ENCODE data around the gene CELF2.

The CELF2 gene

DNA sequence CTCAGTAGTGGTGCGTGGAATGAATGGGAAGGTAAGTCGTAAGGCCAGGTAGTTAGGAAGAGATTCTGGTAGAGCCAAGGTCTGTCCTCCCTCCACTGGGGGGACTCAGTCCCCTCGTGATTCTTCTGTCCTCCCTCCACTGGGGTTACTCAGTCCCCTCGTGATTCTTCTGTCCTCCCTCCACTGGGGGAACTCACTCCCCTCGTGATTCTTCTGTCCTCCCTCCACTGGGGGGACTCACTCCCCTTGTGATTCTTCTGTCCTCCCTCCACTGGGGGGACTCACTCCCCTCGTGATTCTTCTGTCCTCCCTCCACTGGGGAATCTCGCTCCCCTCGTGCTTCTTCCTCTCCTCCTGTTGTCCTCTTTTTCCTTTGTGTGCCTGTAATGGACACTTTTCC lies 125.1 kb downstream of the CELF2 start:
- no peak for DNase-seq (ENCODE audit: low read depth)
- no peak overlapping the region for H3K4me3 ChIP-seq (ENCODE audit: low read length)
- TF ChIP-seq CTCF (IDR thresholded peaks at IDR 0.05; ENCODE audit: insufficient read depth, low read depth, low read length, missing control alignments): no peak

- DNase-seq (ENCODE audit: low read depth): no peak
- no peak overlapping the region for H3K4me3 ChIP-seq (ENCODE audit: low read length)
- no peak for TF ChIP-seq CTCF (IDR thresholded peaks at IDR 0.05; ENCODE audit: insufficient read depth, low read depth, low read length, missing control alignments)
Observed at GRCh38 chr10:11143242-11143641, 125.6 kb downstream of the CELF2 start.

DNA sequence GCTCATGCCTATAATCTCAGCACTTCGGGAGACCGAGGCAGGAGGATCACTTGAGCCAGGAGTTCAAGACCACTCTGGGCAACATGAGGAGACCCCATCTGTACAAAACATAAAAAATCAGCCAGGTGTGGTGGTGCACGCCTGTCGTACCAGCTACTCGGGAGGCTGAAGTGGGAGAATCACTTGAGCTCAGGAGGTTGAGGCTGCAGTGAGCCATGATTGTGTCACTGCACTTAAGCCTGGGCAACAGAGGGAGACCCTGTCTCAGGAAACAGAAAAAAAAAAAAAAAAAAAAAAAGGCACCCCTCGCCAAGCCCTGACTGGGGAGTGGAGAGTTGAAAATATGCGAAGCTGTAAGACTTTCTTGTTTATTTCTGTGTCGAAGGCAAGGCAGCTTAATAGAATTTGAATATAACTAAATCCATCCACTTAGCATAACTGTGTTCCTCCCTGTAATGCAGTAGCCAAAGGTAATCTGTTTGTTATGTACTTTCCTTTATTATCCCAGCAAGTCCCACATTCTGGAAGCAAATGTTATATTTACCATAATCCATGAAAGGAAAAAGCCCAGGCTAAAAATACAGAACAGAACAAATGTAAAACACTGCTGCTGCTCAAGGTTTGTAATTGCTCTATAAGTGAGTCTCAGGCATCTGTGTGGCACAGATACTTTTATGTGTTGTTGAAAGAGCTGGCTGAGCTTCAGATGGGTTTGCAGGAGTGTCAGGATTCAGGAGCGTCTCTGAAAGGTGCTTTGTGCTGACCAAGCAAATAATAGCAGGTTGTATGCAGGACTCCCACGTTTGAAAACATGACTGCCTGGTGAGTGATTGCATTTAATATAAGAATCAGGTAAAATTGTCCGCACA lies 127.2 kb downstream of the CELF2 start:
- DNase-seq (ENCODE audit: low read depth): no peak
- no peak overlapping the region for H3K4me3 ChIP-seq (ENCODE audit: low read length)

DNA sequence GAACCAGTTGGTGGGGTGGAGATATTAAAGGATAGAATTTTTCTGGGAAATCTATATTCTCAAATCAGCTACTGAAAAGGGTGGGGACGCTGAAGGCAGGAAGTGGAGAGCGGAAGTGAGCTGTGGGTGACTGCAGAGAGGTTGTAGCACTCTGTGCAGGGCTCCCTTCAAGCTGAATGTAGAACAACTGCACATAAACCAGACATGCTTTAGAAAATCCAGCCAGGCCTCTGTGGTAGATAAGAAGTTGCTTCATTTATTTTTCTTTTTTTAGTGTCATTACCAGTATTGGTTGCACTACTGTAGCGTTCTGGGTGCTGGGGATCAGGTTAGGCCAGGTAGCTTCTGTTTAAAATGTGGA lies 127.8 kb downstream of the CELF2 start:
- no peak for DNase-seq (ENCODE audit: low read depth)
- no peak for TF ChIP-seq CTCF (IDR thresholded peaks at IDR 0.05; ENCODE audit: insufficient read depth, low read depth, low read length, missing control alignments)
- no peak overlapping the region for H3K4me3 ChIP-seq (ENCODE audit: low read length)

More for the DNA sequence above, 127.2 kb downstream of the CELF2 start:
- no peak for TF ChIP-seq CTCF (IDR thresholded peaks at IDR 0.05; ENCODE audit: insufficient read depth, low read depth, low read length, missing control alignments)

GRCh38 chr10:11146402-11147171 lies 128.9 kb downstream of the CELF2 start:
- no peak overlapping the region for H3K4me3 ChIP-seq (ENCODE audit: low read length)
- DNase-seq (ENCODE audit: low read depth): no peak
- TF ChIP-seq CTCF (IDR thresholded peaks at IDR 0.05; ENCODE audit: insufficient read depth, low read depth, low read length, missing control alignments): no peak

DNA sequence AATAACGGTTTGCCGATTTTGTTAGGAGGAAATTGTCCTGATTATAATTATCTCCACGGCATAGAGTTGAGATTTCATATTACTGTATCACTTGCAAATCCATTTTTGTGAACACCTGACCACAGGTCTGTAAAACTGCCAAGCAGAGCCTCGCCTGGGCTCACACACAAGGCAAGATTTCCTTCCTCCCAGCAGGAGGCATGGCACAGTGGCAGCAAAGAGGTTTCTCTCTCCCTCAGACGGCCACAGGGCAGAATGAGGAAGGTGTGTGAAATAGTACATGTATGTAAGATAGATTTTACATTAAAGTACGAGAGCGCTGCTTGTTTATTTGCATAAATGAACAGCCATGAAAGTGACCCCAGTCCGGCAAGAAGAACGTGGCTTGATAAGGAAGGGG lies 130.1 kb downstream of the CELF2 start:
- H3K4me3 ChIP-seq (ENCODE audit: low read length): no peak overlapping the region
- no peak for DNase-seq (ENCODE audit: low read depth)
- no peak for TF ChIP-seq CTCF (IDR thresholded peaks at IDR 0.05; ENCODE audit: insufficient read depth, low read depth, low read length, missing control alignments)

Measured in epithelial cell of esophagus (primary cell).